Osteoblast (primary cell): Measurements from ENCODE around the gene SLC44A5. TPM values are rescaled to one million over a fixed set of nuclear protein-coding genes. Genes with fewer than 3 reads are reported as not detected.

Experiments
- DNase-seq: peaks from one replicate; pipeline ENCODE4 v3.0.0; 2011; ENCODE audit warnings: low spot score, mixed read lengths; ENCODE audit not compliant: insufficient read length; ENCODE audit errors: missing footprints
- H2AFZ ChIP-seq: 2 replicates; pipeline ENCODE4 v1.6.0; 2011; ENCODE audit warnings: mild to moderate bottlenecking, low read length
- H3K27ac ChIP-seq: 2 replicates; pipeline ENCODE4 v1.5.1; 2011; ENCODE audit warnings: mild to moderate bottlenecking, low read depth, low read length, moderate library complexity
- H3K27me3 ChIP-seq: 2 replicates; pipeline ENCODE4 v1.6.0; 2012; ENCODE audit warnings: mild to moderate bottlenecking, control low read depth, inconsistent platforms, low read length, moderate library complexity; ENCODE audit not compliant: insufficient read depth
- H3K36me3 ChIP-seq: 2 replicates; pipeline ENCODE4 v1.5.1; 2011; ENCODE audit warnings: mild to moderate bottlenecking, low read length, control low read depth, moderate library complexity; ENCODE audit not compliant: insufficient read depth
- H3K4me1 ChIP-seq: 2 replicates; pipeline ENCODE4 v1.5.1; 2011; ENCODE audit warnings: mild to moderate bottlenecking, low read length, control low read depth, moderate library complexity; ENCODE audit not compliant: insufficient read depth
- H3K4me2 ChIP-seq: 2 replicates; pipeline ENCODE4 v1.6.0; 2011; ENCODE audit warnings: mild to moderate bottlenecking, low read length; ENCODE audit not compliant: insufficient read depth
- H3K4me3 ChIP-seq: fragments of 200-600 bp; sonication (generic); 3 replicates; pipeline ENCODE4 v1.5.1; 2012; ENCODE audit warnings: mild to moderate bottlenecking, low read length, inconsistent platforms; ENCODE audit not compliant: insufficient read depth
- H3K79me2 ChIP-seq: 2 replicates; pipeline ENCODE4 v1.6.0; 2012; ENCODE audit warnings: mild to moderate bottlenecking, low read length, control low read depth, inconsistent platforms; ENCODE audit not compliant: insufficient read depth
- H3K9me3 ChIP-seq: 2 replicates; pipeline ENCODE4 v1.5.1; 2011; ENCODE audit warnings: low read depth, low read length, control low read depth
- H4K20me1 ChIP-seq: 2 replicates; pipeline ENCODE4 v1.6.0; 2012; ENCODE audit warnings: mild to moderate bottlenecking, low read length, control low read depth; ENCODE audit not compliant: insufficient read depth
- total RNA-seq: library from RNA; depleted of rRNA; stranded (reverse); fragments of >200 nt; gene quantifications from 2 replicates; pipeline ENCODE4 v1.2.3, GENCODE V29; 2012
- TF ChIP-seq, protein P1 (sequence below): IDR thresholded peaks from 2 replicates; pipeline ENCODE4 v1.5.1; 2011; ENCODE audit warnings: mild to moderate bottlenecking, low read depth, low read length, moderate library complexity; ENCODE audit errors: extremely low read depth

Gene SLC44A5
- total RNA-seq, 1 donor = 0.36 TPM

DNA sequence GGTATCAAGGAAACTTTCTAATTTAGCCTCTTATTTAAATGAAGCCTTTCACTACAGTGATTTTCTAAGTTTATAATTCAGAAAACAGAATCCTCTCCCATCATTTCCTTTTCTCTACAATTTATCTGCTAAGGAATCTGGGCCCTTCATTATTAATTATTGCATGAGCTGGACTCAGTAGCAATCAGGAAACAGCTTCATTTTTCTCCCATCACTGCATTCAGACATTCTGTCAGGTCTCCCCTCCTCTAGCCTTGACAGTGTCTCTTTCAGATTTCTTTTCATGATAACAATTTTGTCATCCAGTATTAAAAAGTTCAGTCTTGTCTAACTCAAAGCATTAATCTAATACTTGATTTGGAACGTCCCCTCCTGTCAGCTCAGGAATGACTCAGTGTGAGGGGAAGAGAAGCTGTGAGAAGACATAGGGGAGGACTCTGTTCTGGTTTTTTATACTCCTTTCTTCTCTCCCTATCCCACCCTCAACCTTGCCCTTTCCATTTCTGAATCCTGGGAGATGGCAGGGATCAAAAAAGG lies 28.1 kb downstream of the SLC44A5 start:
- TF ChIP-seq, protein P1, sequence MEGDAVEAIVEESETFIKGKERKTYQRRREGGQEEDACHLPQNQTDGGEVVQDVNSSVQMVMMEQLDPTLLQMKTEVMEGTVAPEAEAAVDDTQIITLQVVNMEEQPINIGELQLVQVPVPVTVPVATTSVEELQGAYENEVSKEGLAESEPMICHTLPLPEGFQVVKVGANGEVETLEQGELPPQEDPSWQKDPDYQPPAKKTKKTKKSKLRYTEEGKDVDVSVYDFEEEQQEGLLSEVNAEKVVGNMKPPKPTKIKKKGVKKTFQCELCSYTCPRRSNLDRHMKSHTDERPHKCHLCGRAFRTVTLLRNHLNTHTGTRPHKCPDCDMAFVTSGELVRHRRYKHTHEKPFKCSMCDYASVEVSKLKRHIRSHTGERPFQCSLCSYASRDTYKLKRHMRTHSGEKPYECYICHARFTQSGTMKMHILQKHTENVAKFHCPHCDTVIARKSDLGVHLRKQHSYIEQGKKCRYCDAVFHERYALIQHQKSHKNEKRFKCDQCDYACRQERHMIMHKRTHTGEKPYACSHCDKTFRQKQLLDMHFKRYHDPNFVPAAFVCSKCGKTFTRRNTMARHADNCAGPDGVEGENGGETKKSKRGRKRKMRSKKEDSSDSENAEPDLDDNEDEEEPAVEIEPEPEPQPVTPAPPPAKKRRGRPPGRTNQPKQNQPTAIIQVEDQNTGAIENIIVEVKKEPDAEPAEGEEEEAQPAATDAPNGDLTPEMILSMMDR = no peak
- no peaks in the 10 kb centered on the region for H3K79me2 ChIP-seq
- no peak overlapping the region for H3K27ac ChIP-seq
- no peak overlapping the region for H3K4me3 ChIP-seq
- H3K27me3 ChIP-seq = no peaks in the 10 kb centered on the region
- no peak for DNase-seq
- no peak overlapping the region for H2AFZ ChIP-seq
- no peaks in the 10 kb centered on the region for H3K4me1 ChIP-seq
- H3K9me3 ChIP-seq = no peaks in the 10 kb centered on the region
- H4K20me1 ChIP-seq = no peaks in the 10 kb centered on the region
- no peak overlapping the region for H3K4me2 ChIP-seq
- no peaks in the 10 kb centered on the region for H3K36me3 ChIP-seq

DNA sequence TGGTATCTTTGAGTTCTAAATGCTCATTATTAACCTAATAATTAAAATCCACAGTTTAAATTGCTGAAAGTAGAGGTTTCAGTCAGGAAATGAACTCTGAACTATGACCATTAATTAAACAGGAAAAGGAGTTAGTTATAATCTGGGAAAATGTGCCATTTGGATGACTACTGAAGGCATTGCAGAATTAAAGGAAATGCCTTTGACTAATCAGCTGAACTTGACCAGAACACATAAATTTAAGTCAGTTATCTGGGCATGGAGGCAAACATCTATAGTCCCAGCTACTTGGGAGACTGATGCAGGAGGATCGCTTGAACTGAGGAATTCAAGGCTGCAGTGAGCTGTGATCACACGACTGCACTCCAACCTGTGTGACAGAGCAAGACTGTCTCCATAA lies 31.9 kb downstream of the SLC44A5 start:
- Histone ChIP-seq H3K4me3 (no peak overlapping the region), H3K4me1 (no peaks in the 10 kb centered on the region), H3K36me3 (no peaks in the 10 kb centered on the region), H3K4me2 (no peak overlapping the region), H3K9me3 (no peaks in the 10 kb centered on the region), H3K27ac (no peak overlapping the region), H4K20me1 (no peaks in the 10 kb centered on the region), H3K27me3 (no peaks in the 10 kb centered on the region), H2AFZ (no peak overlapping the region), H3K79me2 (no peaks in the 10 kb centered on the region)
- no peak for DNase-seq
- TF ChIP-seq, protein P1 = no peak

DNA sequence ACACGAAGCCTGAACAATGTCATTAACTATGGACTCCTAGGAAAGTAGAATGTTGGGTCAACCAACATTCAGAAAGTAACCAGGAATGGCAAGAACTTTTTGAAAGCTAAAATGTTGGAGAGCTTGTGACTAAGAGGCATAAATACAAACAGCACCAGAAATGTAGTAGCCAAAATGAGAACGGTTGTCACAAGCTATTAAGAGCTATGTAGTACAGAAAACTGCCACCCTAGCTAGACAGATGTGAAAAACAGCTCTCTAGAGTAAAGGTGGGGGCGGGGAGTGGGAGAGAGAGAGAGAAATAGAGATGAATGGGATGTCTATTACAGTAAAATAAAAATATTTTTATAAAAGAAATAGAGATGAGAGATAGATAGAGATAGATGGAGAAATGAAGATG lies 35.1 kb downstream of the SLC44A5 start:
- no peaks in the 10 kb centered on the region for H3K27me3 ChIP-seq
- H2AFZ ChIP-seq = no peak overlapping the region
- H4K20me1 ChIP-seq = no peaks in the 10 kb centered on the region
- H3K27ac ChIP-seq = no peak overlapping the region
- H3K79me2 ChIP-seq = no peaks in the 10 kb centered on the region
- no peak overlapping the region for H3K4me3 ChIP-seq
- TF ChIP-seq, protein P1 = no peak
- no peaks in the 10 kb centered on the region for H3K36me3 ChIP-seq
- H3K4me2 ChIP-seq = no peak overlapping the region
- DNase-seq = no peak
- no peaks in the 10 kb centered on the region for H3K9me3 ChIP-seq
- H3K4me1 ChIP-seq = no peaks in the 10 kb centered on the region

DNA sequence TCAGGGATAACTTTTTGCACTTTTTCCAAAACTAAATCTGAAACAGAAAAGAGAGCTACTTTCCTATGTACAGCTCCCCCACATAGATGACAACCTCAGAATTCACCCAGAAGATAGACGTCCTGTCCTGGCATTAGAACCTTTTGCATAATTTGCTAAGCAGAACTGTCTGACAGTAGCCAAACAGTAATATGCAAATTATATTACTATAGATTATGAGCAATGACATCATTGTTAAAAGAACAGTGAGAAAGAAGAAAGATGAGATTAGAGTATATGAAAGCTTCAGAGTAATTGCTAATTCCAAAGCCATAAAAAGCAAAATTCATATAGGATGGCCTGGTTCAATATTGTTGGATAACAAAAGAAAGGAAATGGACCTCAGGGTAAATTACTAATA lies 43.7 kb downstream of the SLC44A5 start:
- Histone ChIP-seq H3K79me2 (no peaks in the 10 kb centered on the region), H4K20me1 (no peaks in the 10 kb centered on the region), H3K4me3 (no peak overlapping the region), H3K36me3 (no peaks in the 10 kb centered on the region), H3K4me1 (no peaks in the 10 kb centered on the region), H3K9me3 (no peaks in the 10 kb centered on the region), H3K27ac (no peak overlapping the region), H3K4me2 (no peak overlapping the region), H3K27me3 (no peaks in the 10 kb centered on the region), H2AFZ (no peak overlapping the region)
- TF ChIP-seq, protein P1 = no peak
- DNase-seq = no peak
